HG02943 (cell line): ENCODE measurements around the gene MRPL53.
"Not testable (repeated sequence)": the region's sequence is repeated elsewhere in the genome, so short reads cannot be mapped to it uniquely, and the experiment has no call there.

ENCODE experiments used
- ATAC-seq: cut with Tn5 transposase; IDR thresholded peaks from one replicate; pipeline ENCODE4 v1.9.1; 2021; ENCODE audit warnings: mild to moderate bottlenecking, low read depth, moderate library complexity; ENCODE audit not compliant: unreplicated experiment

The MRPL53 gene

DNA sequence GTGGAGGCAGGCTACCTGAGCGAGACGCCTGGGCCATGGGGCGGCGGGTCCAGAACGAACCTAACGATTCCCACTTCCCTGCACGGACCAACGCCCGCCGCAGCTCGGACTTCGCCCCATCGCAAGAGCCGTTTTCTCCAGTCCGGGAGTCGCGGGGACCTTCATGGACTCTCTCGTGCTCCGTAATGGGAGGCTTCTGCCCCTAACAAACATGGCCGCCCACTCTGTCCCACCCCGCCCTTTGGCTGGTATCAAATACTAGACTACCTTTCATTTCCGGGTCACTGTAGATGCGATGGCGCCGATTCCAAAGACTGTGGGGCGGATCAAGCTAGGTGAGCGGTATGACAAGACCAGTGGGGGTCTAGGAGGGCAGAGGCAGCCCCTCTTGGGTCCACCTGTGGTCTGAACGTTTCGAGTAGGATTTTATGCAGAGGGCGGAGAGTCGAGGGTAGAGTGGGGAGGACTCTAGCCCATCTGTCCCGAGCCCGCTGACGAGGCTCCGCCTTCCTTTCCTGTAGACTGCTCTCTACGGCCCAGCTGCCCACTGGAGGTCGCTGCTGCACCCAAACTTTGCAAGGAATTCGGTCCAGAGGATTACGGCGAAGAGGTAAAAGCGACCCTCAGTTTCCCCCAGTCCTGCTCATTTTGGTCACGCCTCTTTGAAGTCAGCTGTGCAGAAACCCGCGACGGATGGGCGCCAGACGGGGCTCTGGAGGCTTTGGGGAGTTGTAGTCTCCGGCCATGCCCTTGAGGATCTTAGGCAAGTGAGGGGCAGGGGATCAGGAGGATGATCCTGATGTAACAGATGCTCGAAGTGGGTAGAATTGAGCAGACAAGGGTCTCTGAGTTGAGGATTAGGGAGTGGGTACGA is 10.6 kb upstream of the MRPL53 start, which contains the start of the genes CCDC142 and TTC31:
Gene CCDC142 (minus strand): TSS at position 198 of the 874 bp plus-strand sequence. CDS start 161 bp downstream, at position 37.
Gene TTC31 (plus strand): TSS at position 281 of the 874 bp plus-strand sequence. CDS start 15 bp downstream, at position 296.
- peak; percentile 92 for ATAC-seq

DNA sequence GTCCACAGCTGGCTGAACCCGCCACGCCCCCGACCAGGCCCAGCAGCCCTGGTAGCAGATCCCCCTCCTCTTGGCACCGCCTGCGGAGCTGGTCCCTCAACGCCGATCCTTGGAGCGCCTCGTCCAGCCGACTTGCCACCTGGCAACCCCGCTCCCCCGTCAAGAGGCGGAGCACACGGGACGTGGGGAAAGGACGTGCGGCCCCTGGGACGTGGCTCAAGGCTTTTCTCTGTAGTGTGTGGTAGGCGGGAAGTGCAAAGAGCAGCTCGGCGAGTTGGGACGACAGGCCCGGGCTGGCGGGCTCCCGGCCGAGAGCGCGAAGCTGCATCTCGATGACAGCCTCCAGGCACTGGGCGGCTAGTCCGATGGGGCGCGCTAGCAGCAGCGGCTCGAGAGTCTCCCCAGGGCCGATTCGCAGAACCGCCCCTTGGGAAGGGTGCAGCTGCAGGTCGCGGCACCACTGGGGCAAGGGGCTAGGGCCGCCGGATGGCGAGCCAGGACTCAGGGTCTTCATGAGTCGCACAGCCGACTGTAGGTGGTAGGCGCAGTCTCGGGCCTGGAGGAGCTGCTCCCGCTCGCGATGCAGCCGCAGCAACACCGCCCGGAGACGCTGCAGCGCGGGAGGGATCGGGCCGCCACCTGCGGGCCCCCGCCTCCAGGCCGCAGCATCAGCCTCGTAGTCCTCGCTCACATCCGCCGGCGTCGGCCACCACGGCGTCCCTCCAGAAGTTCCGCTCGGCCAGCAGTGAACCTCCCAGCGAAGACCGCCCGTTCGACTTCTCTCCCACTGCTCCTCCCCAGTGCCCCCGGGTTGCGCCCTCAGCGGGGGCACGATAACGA is 9.7 kb upstream of the MRPL53 start:
- peak; percentile 44 for ATAC-seq

DNA sequence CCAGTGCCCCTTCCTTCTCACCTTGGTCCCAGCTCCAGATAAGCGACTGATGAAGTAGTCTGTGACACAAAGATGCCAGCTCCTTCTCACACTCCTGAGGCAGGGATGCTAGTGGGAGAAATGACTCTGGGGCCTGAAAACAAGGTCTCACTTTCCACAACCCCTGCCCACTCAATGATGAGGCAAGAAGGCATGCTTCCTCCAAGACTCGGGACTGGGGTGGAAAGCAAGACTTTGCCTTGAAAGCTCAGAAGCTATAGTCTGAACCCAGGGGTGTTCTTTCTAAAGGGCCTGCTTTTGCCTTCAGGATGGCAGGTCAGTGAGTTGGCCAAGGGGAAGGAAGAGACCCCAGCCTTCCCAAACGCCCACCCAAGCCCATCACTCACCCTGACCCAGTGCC is 9.0 kb upstream of the MRPL53 start:
- no peak for ATAC-seq

DNA sequence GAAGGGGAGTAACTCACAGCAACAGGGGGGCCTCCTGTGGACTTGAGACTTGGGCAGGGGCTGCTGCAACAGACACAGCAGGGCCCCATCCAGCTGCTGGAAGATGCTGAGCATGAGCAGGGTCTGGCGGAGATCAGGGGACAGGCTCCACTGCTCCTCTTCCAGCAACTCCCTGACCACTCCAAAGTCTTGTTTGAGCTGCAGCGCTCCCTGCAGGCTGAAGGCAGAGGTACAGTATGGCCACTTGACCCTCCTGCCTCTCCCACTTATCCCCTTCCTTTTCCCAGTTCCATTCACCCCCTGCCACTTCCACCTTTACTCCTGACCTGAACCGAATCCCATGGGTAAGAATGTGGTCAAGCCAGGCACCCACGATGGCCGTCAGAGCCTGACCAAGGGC is 2.4 kb upstream of the MRPL53 start:
- no peak for ATAC-seq

DNA sequence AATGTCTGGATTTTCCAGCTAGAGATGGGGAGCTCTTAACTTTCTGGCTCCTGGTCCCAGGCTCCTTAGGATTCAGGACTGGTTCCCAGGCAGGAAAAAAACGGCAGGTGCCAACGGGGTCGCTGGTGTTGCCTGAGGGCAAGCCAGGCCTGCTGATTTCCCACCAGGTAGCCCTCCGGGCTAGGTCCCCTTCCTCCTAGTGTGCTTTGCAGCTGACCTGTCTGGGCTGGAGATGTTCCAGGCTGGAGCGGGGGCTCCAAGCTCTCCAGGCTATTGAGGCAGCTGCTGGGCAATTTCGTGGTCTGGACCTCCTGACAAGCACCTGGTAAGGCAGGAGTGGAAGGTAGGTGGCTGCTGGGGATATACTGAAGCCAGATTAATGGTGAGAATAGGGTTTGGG is 2.0 kb upstream of the MRPL53 start:
- ATAC-seq: no peak

DNA sequence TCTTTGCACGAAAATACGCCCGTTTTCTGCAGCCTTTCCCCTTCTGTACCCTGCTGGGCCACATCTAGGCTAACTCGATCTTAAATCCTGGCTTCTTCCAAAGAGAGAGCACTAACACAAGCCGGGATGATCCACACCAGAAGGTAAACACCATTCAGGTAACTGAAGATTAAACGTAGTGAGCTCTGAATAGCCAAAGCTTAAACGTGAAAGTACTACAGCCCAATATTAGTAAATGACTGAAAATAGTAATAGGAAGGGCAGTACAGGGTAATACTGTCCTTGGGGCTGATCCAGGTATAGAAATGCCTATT is 422 bp upstream of the MRPL53 start:
- no peak for ATAC-seq

DNA sequence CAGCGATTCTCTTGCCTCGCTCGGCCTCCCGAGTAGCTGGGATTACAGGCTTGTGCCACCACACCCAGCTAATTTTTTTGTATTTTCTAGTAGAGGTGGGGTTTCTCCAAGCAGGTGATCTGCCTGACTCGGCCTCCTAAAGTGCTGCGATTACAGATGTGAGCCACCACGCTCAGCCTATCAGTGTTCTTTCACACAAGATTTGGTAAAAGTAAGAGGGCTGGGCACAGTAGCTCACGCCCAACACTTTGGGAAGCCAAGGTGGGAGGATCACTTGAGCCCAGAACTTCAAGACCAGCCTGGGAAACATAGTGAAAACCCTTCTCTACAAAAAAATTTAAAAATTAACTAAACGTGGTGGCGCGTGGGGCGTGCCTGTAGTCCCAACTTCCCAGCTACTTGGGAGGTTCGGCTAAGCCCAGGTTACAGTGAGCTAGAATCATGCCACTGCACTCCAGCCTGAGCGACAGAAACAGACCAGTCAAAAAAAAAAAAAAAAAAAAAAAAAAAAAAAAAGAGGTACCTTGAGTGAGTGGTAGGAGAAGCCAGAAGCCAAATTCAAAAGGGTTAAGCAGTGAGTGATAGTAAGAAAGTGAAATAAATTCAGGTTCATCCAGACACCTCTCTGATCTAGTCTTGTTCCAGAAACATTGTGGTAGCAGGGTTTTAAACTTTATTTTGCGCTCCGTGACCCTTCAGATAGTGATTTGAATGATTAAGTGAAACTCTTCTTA is 981 bp downstream of the MRPL53 start:
- no peak for ATAC-seq

DNA sequence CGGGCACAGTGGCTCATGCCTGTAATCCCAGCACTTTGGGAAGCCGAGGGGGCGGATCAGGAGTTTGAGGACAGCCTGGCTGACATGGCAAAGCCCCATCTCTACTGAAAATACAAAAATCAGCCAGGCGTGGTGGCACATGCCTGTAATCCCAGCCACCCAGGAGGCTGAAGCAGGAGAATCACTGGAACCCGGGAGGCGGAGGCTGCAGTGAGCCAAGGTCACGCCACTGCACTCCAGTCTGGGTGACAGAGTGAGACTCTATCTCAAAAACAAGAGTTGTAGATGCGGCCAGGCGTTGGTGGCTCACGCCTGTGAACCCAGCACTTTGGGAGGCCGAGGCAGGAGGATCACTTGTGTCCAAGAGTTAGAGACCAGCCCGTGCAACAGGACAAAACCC is 1.7 kb downstream of the MRPL53 start:
- ATAC-seq: not testable (repeated sequence)

DNA sequence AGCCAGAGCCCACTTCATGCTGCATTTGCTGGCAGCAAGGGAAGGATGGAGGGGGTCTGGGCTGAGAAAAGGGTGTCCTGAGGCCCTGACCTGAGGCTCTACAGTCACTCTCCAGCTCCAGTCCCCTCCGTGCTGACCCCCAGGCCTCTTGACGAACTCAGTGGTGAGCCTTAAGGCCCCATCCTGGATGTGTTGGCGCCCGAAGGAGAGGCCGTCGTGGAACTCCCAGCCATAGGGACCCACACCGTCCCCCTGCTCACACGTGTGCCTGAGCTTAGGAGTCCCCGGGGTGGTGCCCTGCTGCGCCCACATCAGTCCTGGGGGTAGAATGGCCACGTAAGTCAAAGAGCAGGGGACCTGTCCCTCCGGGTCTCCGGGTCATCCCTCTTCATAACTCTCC is 8.1 kb downstream of the MRPL53 start:
- ATAC-seq: peak; percentile 5

DNA sequence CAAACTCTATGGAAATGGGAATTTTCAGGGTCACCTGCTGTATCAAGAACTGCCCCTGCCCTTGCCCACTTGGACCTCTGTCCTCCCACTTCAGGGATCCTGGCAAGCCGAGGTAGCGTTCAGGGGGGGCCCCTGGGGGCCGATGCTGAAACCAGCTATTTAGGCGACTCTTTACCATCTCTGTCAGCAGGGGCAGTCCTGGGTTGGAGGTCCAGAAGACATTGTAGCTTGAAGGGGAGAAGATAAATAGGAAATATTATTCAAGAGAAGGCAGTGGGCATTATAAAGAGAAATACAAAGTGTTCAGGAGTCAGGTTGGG is 9.7 kb downstream of the MRPL53 start:
- ATAC-seq: no peak

DNA sequence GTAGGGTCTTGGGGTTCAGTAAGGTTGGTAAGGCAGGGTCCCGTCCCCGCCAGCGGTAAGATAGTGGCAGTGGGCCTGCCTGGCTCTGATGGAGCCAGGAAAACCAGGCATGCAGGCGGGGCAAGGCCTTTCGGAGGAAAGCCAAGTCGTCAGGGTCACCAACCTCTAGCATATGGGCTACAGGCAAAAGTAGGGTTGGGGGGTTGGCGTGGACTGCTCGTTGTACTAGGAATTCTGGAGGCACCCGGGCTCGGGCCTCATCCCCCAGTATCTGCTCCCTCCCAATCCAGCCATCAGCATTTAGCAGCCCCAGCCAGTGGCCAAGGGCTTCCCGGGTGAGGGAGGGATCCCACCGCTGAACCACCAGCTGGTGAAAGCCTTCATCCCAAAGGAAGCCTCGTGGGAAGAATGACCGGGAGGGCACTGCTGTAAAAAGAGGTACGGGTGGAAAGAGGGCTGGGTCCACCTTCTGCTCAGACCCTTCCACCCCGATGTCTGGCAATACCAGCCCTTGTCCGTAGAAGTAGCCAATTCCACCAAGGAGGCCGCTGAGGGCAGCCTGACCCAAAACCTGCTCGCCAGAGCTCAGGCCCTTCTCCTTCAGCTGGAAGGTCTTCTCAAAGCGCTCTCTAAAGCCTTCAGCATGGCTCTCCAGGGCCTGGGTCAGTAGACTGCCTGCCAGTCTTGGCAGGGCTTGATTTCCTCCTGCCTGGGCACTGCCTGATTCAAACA is 10.3 kb downstream of the MRPL53 start:
- ATAC-seq: no peak

DNA sequence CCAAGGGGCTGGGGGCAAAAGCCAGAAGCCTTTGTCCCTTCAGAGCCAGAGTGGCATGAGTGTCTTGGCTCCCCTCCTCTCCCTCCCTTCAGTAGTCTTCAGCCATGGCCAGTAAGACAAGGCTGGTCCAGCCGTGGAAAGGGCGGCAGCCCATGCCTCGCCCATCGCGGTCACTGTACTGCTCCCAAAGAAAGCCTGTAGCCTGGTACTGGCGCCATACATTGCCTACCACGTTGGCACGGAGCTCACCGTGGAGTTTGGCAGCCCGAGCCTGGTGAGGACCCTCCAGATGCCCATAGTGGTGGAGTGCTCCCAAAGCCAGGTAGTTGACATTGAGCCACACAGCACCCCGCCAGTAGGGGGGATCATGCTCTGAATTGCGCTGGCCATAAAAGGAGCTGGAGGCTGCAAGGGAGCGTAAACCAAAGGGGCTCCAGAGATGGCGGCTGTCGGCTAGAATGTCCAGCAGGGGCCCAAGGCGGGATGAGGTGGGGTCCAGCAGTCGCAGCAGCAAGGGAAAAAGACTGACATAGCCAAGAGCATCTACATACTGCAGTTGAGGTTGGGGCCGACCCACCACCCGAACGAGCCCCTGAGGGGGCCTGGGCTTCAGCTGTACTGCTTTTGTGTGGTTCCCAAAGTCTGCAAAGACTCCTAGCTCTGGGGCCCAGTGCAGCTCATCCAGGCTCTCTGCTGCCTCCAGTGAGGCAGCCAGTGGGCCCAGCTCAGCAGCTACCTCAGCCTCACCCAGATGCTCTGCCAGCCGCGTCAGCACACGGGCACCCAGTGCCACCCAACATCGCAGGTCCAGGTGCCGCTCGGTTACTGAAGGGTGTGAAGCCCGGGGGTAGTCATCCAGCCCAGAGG is 11.1 kb downstream of the MRPL53 start:
- no peak for ATAC-seq

DNA sequence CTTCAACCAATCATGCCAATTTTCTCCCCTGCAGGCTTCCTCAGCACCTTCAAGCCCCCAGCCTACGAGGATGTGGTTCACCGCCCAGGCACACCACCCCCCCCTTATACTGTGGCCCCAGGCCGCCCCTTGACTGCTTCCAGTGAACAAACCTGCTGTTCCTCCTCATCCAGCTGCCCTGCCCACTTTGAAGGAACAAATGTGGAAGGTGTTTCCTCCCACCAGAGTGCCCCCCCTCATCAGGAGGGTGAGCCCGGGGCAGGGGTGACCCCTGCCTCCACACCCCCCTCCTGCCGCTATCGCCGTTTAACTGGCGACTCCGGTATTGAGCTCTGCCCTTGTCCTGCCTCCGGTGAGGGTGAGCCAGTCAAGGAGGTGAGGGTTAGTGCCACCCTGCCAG is 12.3 kb downstream of the MRPL53 start:
- not testable (repeated sequence) for ATAC-seq

DNA sequence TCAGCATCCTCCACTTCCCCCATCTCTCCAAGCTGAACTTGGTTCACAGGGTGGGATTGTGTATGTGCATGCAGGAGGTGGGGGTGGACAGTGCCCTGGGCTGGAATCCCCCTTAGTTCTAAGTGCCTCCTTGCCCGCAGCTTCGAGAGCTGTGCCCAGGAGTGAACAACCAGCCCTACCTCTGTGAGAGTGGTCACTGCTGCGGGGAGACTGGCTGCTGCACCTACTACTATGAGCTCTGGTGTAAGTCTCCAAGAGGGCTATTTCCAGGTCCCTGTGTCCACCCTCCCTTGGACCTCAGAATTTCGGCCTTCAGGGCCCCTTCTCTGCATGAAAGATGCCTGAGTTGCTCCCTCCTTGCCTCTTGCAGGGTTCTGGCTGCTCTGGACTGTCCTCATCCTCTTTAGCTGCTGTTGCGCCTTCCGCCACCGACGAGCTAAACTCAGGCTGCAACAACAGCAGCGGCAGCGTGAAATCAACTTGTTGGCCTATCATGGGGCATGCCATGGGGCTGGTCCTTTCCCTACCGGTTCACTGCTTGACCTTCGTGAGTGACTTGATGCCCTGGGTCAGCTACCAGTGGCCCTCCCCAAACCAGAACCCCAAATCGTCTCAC is 12.9 kb downstream of the MRPL53 start:
- ATAC-seq: not testable (repeated sequence)

DNA sequence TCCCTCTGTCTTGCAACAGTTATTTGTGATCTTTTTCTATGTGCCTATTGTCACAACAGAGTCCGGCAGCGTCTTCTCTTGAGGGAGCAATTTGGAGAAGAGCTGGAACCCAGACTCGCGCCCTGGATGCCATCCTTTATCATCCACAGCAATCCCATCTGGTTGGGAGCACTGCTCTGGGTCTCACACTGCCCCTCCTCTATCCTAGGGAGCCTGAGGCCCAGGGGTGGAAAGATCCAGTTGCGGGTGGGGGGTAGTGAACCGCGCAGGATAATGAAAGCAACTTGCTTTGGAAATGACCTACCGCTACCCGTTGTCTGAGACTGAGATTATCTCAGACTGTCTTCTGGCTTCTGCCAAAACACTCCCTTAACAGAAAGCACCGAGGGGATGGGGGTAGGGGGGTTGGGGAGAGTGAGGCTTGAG is 13.5 kb downstream of the MRPL53 start:
- ATAC-seq: no peak

DNA sequence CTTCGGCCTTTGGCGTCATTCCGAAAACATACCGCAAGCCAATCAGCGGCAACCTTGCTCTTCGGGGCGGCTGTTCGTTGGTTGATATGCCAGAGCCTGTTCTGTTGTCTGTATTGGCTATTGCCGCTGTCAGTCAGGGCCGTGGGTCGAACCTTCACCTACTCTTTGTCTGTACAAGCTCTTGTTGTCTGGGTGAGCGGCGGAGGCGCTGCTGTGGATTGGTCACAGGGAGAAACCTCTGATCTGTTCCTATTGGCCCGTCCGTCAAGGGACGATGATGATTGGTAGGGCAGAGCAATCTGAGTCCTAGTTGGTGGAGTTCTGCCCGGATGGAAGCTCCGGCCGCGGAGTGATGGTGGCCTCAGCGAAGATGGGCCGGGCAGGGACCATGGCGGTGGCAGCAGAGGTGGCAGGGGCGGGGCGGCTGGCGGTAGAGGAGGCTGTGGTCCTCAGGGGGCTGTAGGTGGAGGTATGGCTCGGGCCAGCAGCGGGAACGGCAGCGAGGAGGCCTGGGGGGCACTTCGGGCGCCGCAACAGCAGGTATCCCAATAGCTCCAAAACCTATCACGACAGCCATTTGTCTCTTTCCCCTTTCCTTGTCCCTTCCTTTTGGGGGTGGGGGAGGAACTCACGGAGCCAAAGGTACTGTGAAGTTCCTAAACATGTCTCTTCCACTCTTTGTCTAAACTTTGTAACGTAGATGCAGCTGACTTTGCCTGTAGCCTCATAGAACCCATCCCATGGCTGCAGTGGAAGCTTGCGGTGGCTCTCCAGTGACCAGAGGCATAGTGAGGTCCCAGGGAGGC is 14.1 kb downstream of the MRPL53 start, which contains the start of gene WBP1:
Gene WBP1 (plus strand): TSS at position 307 of the 806 bp plus-strand sequence. CDS start 165 bp downstream, at position 472.
- peak; percentile 78 for ATAC-seq

DNA sequence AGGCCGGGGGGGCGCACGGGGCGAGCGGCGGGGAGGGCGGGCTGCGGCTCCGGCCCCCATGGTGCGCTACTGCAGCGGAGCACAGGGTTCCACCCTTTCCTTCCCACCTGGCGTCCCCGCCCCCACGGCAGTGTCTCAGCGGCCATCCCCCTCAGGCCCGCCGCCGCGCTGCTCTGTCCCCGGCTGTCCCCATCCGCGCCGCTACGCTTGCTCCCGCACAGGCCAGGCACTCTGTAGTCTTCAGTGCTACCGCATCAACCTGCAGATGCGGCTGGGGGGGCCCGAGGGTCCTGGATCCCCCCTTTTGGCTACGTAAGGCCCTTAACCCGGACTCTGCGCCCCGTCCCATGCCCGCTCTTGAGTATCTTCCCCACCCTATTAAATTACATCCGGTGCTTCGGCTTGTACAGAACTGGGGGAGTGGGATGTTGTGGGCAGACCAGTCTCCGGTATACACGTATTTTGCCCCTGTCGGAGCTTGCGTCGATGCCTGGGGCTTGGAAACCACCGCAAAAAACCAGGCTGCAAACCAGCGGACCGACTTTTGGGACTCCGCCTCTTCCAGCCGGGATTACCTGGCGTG is 14.8 kb downstream of the MRPL53 start:
- peak; percentile 35 for ATAC-seq

DNA sequence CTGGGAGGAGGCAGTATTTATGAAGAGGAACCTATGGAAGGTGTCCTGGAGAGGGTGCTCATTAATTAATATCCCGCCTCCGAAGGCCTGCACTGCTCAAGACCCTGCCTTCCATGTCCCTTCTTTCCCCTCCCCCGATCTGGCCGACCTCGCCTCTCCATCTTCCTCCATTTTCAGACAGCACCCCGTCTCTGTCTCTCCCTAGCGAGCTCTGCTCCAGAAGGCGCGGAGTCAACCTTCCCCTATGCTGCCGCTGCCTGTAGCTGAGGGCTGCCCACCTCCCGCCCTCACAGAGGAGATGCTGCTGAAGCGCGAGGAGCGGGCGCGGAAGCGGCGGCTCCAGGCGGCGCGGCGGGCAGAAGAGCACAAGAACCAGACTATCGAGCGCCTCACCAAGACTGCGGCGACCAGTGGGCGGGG is 15.3 kb downstream of the MRPL53 start:
- ATAC-seq: no peak
